Loucy (cell line): ENCODE results near the gene LRRC40.

Source experiments
- H2AFZ ChIP-seq: fragments of 200-600 bp; sonication (generic); 2 replicates; pipeline ENCODE4 v1.6.0; 2016; ENCODE audit warnings: antibody characterized with exemption, mild to moderate bottlenecking, low read length, moderate library complexity
- H3F3A ChIP-seq: fragments of 200-600 bp; 2 replicates; pipeline ENCODE4 v1.6.0; 2016; ENCODE audit warnings: antibody characterized with exemption, low read depth, mild to moderate bottlenecking
- H3K27me3 ChIP-seq: fragments of 200-600 bp; sonication (generic); 2 replicates; pipeline ENCODE4 v1.6.1; 2014; ENCODE audit warnings: low read length, mild to moderate bottlenecking; ENCODE audit not compliant: insufficient read depth, poor library complexity, severe bottlenecking
- H3K36me3 ChIP-seq: fragments of 200-600 bp; sonication (generic); 2 replicates; pipeline ENCODE4 v1.6.1; 2016; ENCODE audit warnings: low read length; ENCODE audit not compliant: insufficient read depth
- H3K4me1 ChIP-seq: fragments of 200-600 bp; sonication (generic); 2 replicates; pipeline ENCODE4 v1.5.1; 2014; ENCODE audit warnings: low read length, mild to moderate bottlenecking; ENCODE audit not compliant: insufficient read depth, poor library complexity, severe bottlenecking
- H3K4me2 ChIP-seq: fragments of 200-600 bp; sonication (generic); 2 replicates; pipeline ENCODE4 v1.6.0; 2014; ENCODE audit warnings: antibody characterized with exemption, low read length, low read depth, mild to moderate bottlenecking; ENCODE audit not compliant: poor library complexity, severe bottlenecking
- H3K4me3 ChIP-seq: fragments of 200-600 bp; sonication (generic); 2 replicates; pipeline ENCODE4 v1.5.1; 2014; ENCODE audit warnings: low read length, mild to moderate bottlenecking, mixed read lengths; ENCODE audit not compliant: poor library complexity, severe bottlenecking
- H3K79me2 ChIP-seq: fragments of 200-600 bp; sonication (generic); 2 replicates; pipeline ENCODE4 v1.6.1; 2014; ENCODE audit warnings: low read length; ENCODE audit not compliant: insufficient read depth
- H3K9ac ChIP-seq: fragments of 200-600 bp; sonication (generic); 2 replicates; pipeline ENCODE4 v1.6.0; 2014; ENCODE audit warnings: mild to moderate bottlenecking, low read depth, low read length, moderate library complexity; ENCODE audit not compliant: poor library complexity, severe bottlenecking
- H3K9me2 ChIP-seq: fragments of 200-600 bp; sonication (generic); replicated peaks from 2 replicates; pipeline ENCODE4 v1.6.1; 2016; ENCODE audit warnings: low read depth, low read length, mixed read lengths
- H3K9me3 ChIP-seq: fragments of 200-600 bp; sonication (generic); 2 replicates; pipeline ENCODE4 v1.6.1; 2014; ENCODE audit warnings: mild to moderate bottlenecking, antibody characterized with exemption, low read length, low read depth; ENCODE audit not compliant: insufficient read depth
- H4K20me1 ChIP-seq: fragments of 200-600 bp; sonication (generic); 2 replicates; pipeline ENCODE4 v1.6.0; 2014; ENCODE audit warnings: antibody characterized with exemption, low read length, mild to moderate bottlenecking; ENCODE audit not compliant: insufficient read depth, poor library complexity, severe bottlenecking
- CTCF ChIP-seq: fragments of 200-600 bp; sonication (generic); conservative IDR thresholded peaks from 2 replicates; pipeline ENCODE4 v1.5.1; 2014; ENCODE audit warnings: mild to moderate bottlenecking, antibody characterized with exemption, low read length
- EZH2phosphoT487 ChIP-seq: fragments of 200-600 bp; IDR thresholded peaks from 2 replicates; pipeline ENCODE4 v1.6.1; 2018; ENCODE audit warnings: antibody characterized with exemption, mild to moderate bottlenecking, moderate library complexity, borderline replicate concordance

The LRRC40 gene

GRCh38 chr1:70205071-70205433 lies 327 bp downstream of the LRRC40 start:
- no peaks in the 10 kb centered on the region for H3K9me3 ChIP-seq
- peak overlapping the region; percentile 87 for H2AFZ ChIP-seq
- no peaks in the 10 kb centered on the region for H3K36me3 ChIP-seq
- H3K4me3 ChIP-seq = peak overlapping the region; percentile 92
- peaks cover 70% of the 10 kb centered on the region for H3K4me1 ChIP-seq
- H3F3A ChIP-seq = no peaks in the 10 kb centered on the region
- H4K20me1 ChIP-seq = peaks cover 39% of the 10 kb centered on the region
- peak overlapping the region; percentile 88 for H3K9ac ChIP-seq
- H3K27me3 ChIP-seq = no peaks in the 10 kb centered on the region
- H3K79me2 ChIP-seq = peaks cover 95% of the 10 kb centered on the region
- peak overlapping the region; percentile 99 for H3K4me2 ChIP-seq
- TF ChIP-seq CTCF = no peak
- TF ChIP-seq EZH2phosphoT487 = no peak
- no peaks in the 10 kb centered on the region for H3K9me2 ChIP-seq

GRCh38 chr1:70204600-70204999 lies 779 bp downstream of the LRRC40 start:
- peaks cover 41% of the 10 kb centered on the region for H4K20me1 ChIP-seq
- peak overlapping the region; percentile 88 for H3K9ac ChIP-seq
- H3K9me2 ChIP-seq = no peaks in the 10 kb centered on the region
- H3K36me3 ChIP-seq = no peaks in the 10 kb centered on the region
- no peaks in the 10 kb centered on the region for H3K9me3 ChIP-seq
- H3F3A ChIP-seq = no peaks in the 10 kb centered on the region
- H3K27me3 ChIP-seq = no peaks in the 10 kb centered on the region
- H2AFZ ChIP-seq = peak overlapping the region; percentile 87
- peaks cover 70% of the 10 kb centered on the region for H3K4me1 ChIP-seq
- peaks cover 95% of the 10 kb centered on the region for H3K79me2 ChIP-seq
- TF ChIP-seq CTCF (no peak), EZH2phosphoT487 (no peak)
- H3K4me3 ChIP-seq = peak overlapping the region; percentile 92
- H3K4me2 ChIP-seq = peak overlapping the region; percentile 99

GRCh38 chr1:70204139-70204538 lies 1.2 kb downstream of the LRRC40 start:
- H3K4me1 ChIP-seq = peaks cover 70% of the 10 kb centered on the region
- H3K36me3 ChIP-seq = no peaks in the 10 kb centered on the region
- no peak overlapping the region for H2AFZ ChIP-seq
- no peaks in the 10 kb centered on the region for H3K9me2 ChIP-seq
- H3K9ac ChIP-seq = peak overlapping the region; percentile 88
- H3K9me3 ChIP-seq = no peaks in the 10 kb centered on the region
- peaks cover 41% of the 10 kb centered on the region for H4K20me1 ChIP-seq
- H3F3A ChIP-seq = no peaks in the 10 kb centered on the region
- peaks cover 91% of the 10 kb centered on the region for H3K79me2 ChIP-seq
- TF ChIP-seq CTCF = no peak
- TF ChIP-seq EZH2phosphoT487 = no peak
- peak overlapping the region; percentile 99 for H3K4me2 ChIP-seq
- peak overlapping the region; percentile 92 for H3K4me3 ChIP-seq
- no peaks in the 10 kb centered on the region for H3K27me3 ChIP-seq
